ENCODE results near the gene IL7R.
"Not testable (repeated sequence)": the region's sequence is repeated elsewhere in the genome, so short reads cannot be mapped to it uniquely, and the experiment has no call there.

IL7R gene

GRCh38 chr5:35838370-35839042, 18.2 kb upstream of the IL7R start:
- DNase-seq, result peak; percentile 71

GRCh38 chr5:35842856-35843255, 13.8 kb upstream of the IL7R start:
- no peak for DNase-seq

- DNase-seq, result not testable (repeated sequence)
These were observed 11.2 kb upstream of the IL7R start for GRCh38 chr5:35845508-35845907.

GRCh38 chr5:35847491-35847890, 9.2 kb upstream of the IL7R start:
- no peak for DNase-seq

- no peak for DNase-seq
These were observed 8.7 kb upstream of the IL7R start for GRCh38 chr5:35847961-35848360.

- DNase-seq, result no peak
These were observed 6.8 kb upstream of the IL7R start for GRCh38 chr5:35849860-35850259.

- no peak for DNase-seq
These were observed 5.6 kb upstream of the IL7R start for GRCh38 chr5:35850967-35851680.

GRCh38 chr5:35852084-35852734, 4.5 kb upstream of the IL7R start:
- DNase-seq, result no peak

GRCh38 chr5:35852773-35853172, 3.9 kb upstream of the IL7R start:
- no peak for DNase-seq

GRCh38 chr5:35853631-35854030, 3.1 kb upstream of the IL7R start:
- DNase-seq, result no peak

- no peak for DNase-seq
These were observed 2.4 kb upstream of the IL7R start for GRCh38 chr5:35854248-35854647.

- DNase-seq, result no peak
These were observed 1.5 kb upstream of the IL7R start for GRCh38 chr5:35855187-35855586.

- DNase-seq, result not testable (repeated sequence)
These were observed 416 bp upstream of the IL7R start for GRCh38 chr5:35856186-35856764.

GRCh38 chr5:35857606-35858205, 1.0 kb downstream of the IL7R start:
- DNase-seq, result peak; percentile 95

- peak; percentile 89 for DNase-seq
These were observed 2.5 kb downstream of the IL7R start for GRCh38 chr5:35859101-35859661.

- DNase-seq, result peak; percentile 76
These were observed 4.0 kb downstream of the IL7R start for GRCh38 chr5:35860686-35861085.

- peak; percentile 92 for DNase-seq
These were observed 5.0 kb downstream of the IL7R start for GRCh38 chr5:35861718-35862117.

- no peak for DNase-seq
These were observed 5.4 kb downstream of the IL7R start for GRCh38 chr5:35862126-35862525.

GRCh38 chr5:35863159-35863558, 6.5 kb downstream of the IL7R start:
- DNase-seq, result no peak

- no peak for DNase-seq
These were observed 11.3 kb downstream of the IL7R start for GRCh38 chr5:35867998-35868397.

GRCh38 chr5:35869685-35870277, 13.1 kb downstream of the IL7R start:
- DNase-seq, result no peak

- no peak for DNase-seq
These were observed 13.9 kb downstream of the IL7R start for GRCh38 chr5:35870605-35871004.

Data from fibroblast of skin of back (primary cell).